Neural crest cell (in vitro differentiated cells): ENCODE data around the gene AP5B1. TPM values are rescaled to one million over a fixed set of nuclear protein-coding genes. Genes with fewer than 3 reads are reported as not detected.
"Not testable (repeated sequence)": the region's sequence is repeated elsewhere in the genome, so short reads cannot be mapped to it uniquely, and the experiment has no call there.

ENCODE experiments used
- DNase-seq: peaks from one replicate; pipeline ENCODE4 v3.0.0; 2021; ENCODE audit warnings: low read depth, mixed read lengths, low spot score
- H3K27ac Mint-ChIP-seq: one replicate; pipeline ENCODE4 v1.8.0; 2021; ENCODE audit warnings: mild to moderate bottlenecking, mixed read lengths; ENCODE audit not compliant: unreplicated experiment
- H3K27me3 Mint-ChIP-seq: 2 replicates; pipeline ENCODE4 v1.8.0; 2021; ENCODE audit warnings: low read depth, mild to moderate bottlenecking, mixed read lengths
- H3K36me3 Mint-ChIP-seq: 2 replicates; pipeline ENCODE4 v1.8.0; 2021; ENCODE audit warnings: low read depth, mild to moderate bottlenecking, mixed read lengths
- H3K4me1 Mint-ChIP-seq: 2 replicates; pipeline ENCODE4 v1.8.0; 2021; ENCODE audit warnings: mixed read lengths
- H3K4me3 Mint-ChIP-seq: one replicate; pipeline ENCODE4 v1.8.0; 2021; ENCODE audit warnings: mild to moderate bottlenecking, mixed read lengths
- H3K9me3 Mint-ChIP-seq: 2 replicates; pipeline ENCODE4 v1.8.0; 2021; ENCODE audit warnings: mixed read lengths
- CTCF ChIP-seq: fragments of 200-600 bp; sonication (generic); conservative IDR thresholded peaks from 2 replicates; pipeline ENCODE4 v1.5.0; 2021; ENCODE audit warnings: antibody characterized with exemption, mild to moderate bottlenecking
- total RNA-seq: library from RNA; stranded (reverse); gene quantifications from 2 replicates; pipeline ENCODE4 v1.2.1, GENCODE V29; 2021

Gene AP5B1
- total RNA-seq, 1 donor from 2014 or later = 10.8 TPM

DNA sequence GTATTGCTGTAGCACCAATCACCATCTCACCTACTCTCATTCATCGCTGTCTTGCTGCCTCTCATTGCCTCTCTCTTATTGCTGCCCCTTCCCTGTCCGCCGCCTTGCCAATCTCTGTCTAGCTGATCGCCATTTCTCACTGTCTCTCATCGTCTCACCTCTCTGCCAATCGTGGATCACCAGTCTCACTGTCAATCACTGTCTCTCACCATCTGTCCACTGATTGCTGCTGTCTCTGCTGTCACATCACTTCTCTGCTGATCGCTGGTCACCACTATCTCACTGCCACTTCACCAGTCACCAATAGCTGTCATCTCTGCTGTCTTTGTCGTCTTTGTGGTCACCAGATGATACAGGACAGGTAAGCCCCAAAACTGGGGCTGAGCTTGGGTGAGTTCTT, 39.6 kb downstream of the AP5B1 start:
- H3K4me1 Mint-ChIP-seq = no peaks in the 10 kb centered on the region
- no peak overlapping the region for H3K27ac Mint-ChIP-seq
- H3K9me3 Mint-ChIP-seq = peaks cover 15% of the 10 kb centered on the region
- no peak for DNase-seq
- no peaks in the 10 kb centered on the region for H3K36me3 Mint-ChIP-seq
- H3K4me3 Mint-ChIP-seq = no peak overlapping the region
- no peak for TF ChIP-seq CTCF
- H3K27me3 Mint-ChIP-seq = peaks cover 62% of the 10 kb centered on the region

GRCh38 chr11:65739022-65739421, 41.8 kb downstream of the AP5B1 start:
- Mint-ChIP-seq H3K4me1 (no peaks in the 10 kb centered on the region), H3K27me3 (peaks cover 54% of the 10 kb centered on the region)

DNA sequence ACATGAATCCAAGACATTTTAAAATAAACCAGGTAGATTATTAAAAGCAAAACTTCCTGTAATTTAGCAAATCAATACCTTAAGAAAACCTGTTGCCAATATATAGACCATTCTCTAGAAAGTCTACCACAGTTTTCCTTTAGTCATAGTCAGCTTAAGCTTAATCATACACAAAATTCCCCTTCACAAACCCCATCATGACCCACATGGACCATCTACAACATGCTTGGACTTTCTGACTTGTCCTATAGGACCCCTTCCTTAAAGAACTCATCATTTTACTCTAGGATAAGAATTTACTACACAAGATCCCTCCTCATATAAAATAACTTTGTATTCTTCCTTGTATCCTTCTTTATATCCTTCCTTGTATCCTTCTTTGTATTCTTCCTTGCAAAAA, 44.0 kb downstream of the AP5B1 start:
- TF ChIP-seq CTCF = no peak
- H3K4me1 Mint-ChIP-seq = no peaks in the 10 kb centered on the region
- no peak overlapping the region for H3K4me3 Mint-ChIP-seq
- H3K27ac Mint-ChIP-seq = no peak overlapping the region
- H3K27me3 Mint-ChIP-seq = peaks cover 58% of the 10 kb centered on the region
- peaks cover 25% of the 10 kb centered on the region for H3K9me3 Mint-ChIP-seq
- DNase-seq = no peak
- H3K36me3 Mint-ChIP-seq = no peaks in the 10 kb centered on the region

More at GRCh38 chr11:65739022-65739421, 41.8 kb downstream of the AP5B1 start:
- TF ChIP-seq CTCF = no peak
- no peak overlapping the region for H3K4me3 Mint-ChIP-seq
- H3K36me3 Mint-ChIP-seq = no peaks in the 10 kb centered on the region
- DNase-seq = no peak
- H3K27ac Mint-ChIP-seq = no peak overlapping the region
- peaks cover 18% of the 10 kb centered on the region for H3K9me3 Mint-ChIP-seq

DNA sequence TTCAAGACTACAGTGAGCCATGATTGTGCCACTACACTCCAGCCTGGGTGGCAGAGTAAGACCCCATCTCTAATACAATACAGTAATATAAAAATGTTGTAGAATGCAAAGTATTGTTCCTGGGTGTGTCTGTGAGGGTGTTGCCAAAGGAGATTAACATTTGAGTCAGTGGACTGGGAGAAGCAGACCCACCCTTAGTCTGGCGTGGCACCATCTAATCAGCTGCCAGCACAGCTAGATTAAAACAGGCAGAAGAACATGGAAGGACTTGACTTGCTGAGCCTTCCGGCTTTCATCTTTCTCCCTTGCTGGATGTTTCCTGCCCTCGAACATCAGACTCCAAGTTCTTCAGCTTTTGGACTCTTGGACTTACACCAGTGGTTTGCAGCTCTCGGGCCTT, 45.7 kb downstream of the AP5B1 start:
- not testable (repeated sequence) for H3K4me1 Mint-ChIP-seq, DNase-seq, H3K36me3 Mint-ChIP-seq, H3K27ac Mint-ChIP-seq, H3K4me3 Mint-ChIP-seq
- H3K9me3 Mint-ChIP-seq = peaks cover 27% of the 10 kb centered on the region
- H3K27me3 Mint-ChIP-seq = peaks cover 58% of the 10 kb centered on the region

DNA sequence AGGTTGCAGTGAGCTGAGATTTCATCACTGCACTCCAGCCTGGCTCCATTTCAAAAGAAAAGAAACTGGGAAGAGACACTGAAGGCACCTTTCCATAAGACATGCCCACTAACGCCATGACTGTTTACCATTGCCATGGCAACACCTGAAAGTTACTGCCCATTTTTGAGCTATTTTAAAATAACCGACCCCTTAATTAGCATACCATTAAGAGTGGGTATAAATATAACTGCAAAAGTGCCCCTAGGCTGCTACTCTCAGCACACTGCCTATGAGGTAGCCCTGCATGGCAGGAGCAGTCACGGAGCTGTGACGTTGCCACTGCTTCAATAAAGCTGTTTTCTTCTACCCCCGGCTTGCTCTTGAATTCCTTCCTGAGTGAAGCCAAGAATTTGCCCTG, 50.3 kb downstream of the AP5B1 start:
- no peaks in the 10 kb centered on the region for H3K4me1 Mint-ChIP-seq
- H3K27ac Mint-ChIP-seq = no peak overlapping the region
- no peak for DNase-seq
- H3K36me3 Mint-ChIP-seq = no peaks in the 10 kb centered on the region
- peaks cover 9% of the 10 kb centered on the region for H3K9me3 Mint-ChIP-seq
- peaks cover 46% of the 10 kb centered on the region for H3K27me3 Mint-ChIP-seq
- no peak overlapping the region for H3K4me3 Mint-ChIP-seq
- no peak for TF ChIP-seq CTCF

- TF ChIP-seq CTCF = no peak
- H3K27me3 Mint-ChIP-seq = peaks cover 45% of the 10 kb centered on the region
- peaks cover 5% of the 10 kb centered on the region for H3K9me3 Mint-ChIP-seq
- no peaks in the 10 kb centered on the region for H3K4me1 Mint-ChIP-seq
- no peak overlapping the region for H3K27ac Mint-ChIP-seq
- no peaks in the 10 kb centered on the region for H3K36me3 Mint-ChIP-seq
- no peak for DNase-seq
- no peak overlapping the region for H3K4me3 Mint-ChIP-seq
Observed at GRCh38 chr11:65727865-65728264, 52.9 kb downstream of the AP5B1 start.
